Effector memory CD4-positive, alpha-beta T cell (primary cell): ENCODE data around the gene SULT2B1.

Experiments
- DNase-seq, 3 donors: peaks; one replicate each; pipeline ENCODE4 v3.0.0-alpha.2; 2020
- H3K27ac ChIP-seq: 2 replicates; pipeline ENCODE4 v1.7.0; 2013; ENCODE audit warnings: mild to moderate bottlenecking, low read length, moderate library complexity; ENCODE audit not compliant: insufficient read depth, poor library complexity, severe bottlenecking
- H3K27me3 ChIP-seq: replicated peaks from 2 replicates; pipeline ENCODE4 v1.7.0; 2013; ENCODE audit warnings: mild to moderate bottlenecking, low read length; ENCODE audit not compliant: insufficient read depth, control insufficient read depth, poor library complexity, severe bottlenecking
- H3K36me3 ChIP-seq: 2 replicates; pipeline ENCODE4 v1.7.0; 2013; ENCODE audit warnings: mild to moderate bottlenecking, low read length, moderate library complexity; ENCODE audit not compliant: control insufficient read depth, insufficient read depth
- H3K4me1 ChIP-seq: 2 replicates; pipeline ENCODE4 v1.7.0; 2013; ENCODE audit warnings: low read length, mild to moderate bottlenecking; ENCODE audit not compliant: control insufficient read depth, insufficient read depth, poor library complexity, severe bottlenecking
- H3K4me3 ChIP-seq: 2 replicates; pipeline ENCODE4 v1.7.0; 2013; ENCODE audit warnings: low read length, low read depth, mild to moderate bottlenecking; ENCODE audit not compliant: insufficient read depth, poor library complexity, severe bottlenecking
- H3K9me3 ChIP-seq: 2 replicates; pipeline ENCODE4 v1.7.0; 2013; ENCODE audit warnings: mild to moderate bottlenecking, low read length, moderate library complexity; ENCODE audit not compliant: control insufficient read depth
- total RNA-seq, 3 donors: gene quantifications; one replicate each; lab custom pipeline; 2026; lab: John Stamatoyannopoulos, UW

Gene SULT2B1
- 0 to 0.09 (median 0) reads per million in 3 donors for total RNA-seq

GRCh38 chr19:48551437-48552302 lies at the start of gene SULT2B1:
Gene SULT2B1 (plus strand): TSS chr19:48552172. CDS start chr19:48552253, 81 bp downstream.
- Histone ChIP-seq H3K4me3 (no peak within 1 kb of the TSS), H3K36me3 (no peaks in the 10 kb centered on the region), H3K27ac (no peak within 1 kb of the TSS), H3K27me3 (no peaks in the 10 kb centered on the region), H3K9me3 (no peaks in the 10 kb centered on the region), H3K4me1 (no peaks in the 10 kb centered on the region)
- no peak for DNase-seq

- H3K27ac ChIP-seq, result peak overlapping the region; percentile 35
- H3K4me3 ChIP-seq, result no peak overlapping the region
- H3K4me1 ChIP-seq, result peaks cover 15% of the 10 kb centered on the region
- no peaks in the 10 kb centered on the region for H3K9me3 ChIP-seq
- H3K36me3 ChIP-seq, result no peaks in the 10 kb centered on the region
- no peak for DNase-seq
- H3K27me3 ChIP-seq, result no peaks in the 10 kb centered on the region
These were observed 49.5 kb upstream of the SULT2B1 start for GRCh38 chr19:48502350-48503018.

GRCh38 chr19:48506138-48506733 lies 45.7 kb upstream of the SULT2B1 start:
- no peak overlapping the region for H3K27ac ChIP-seq
- no peak for DNase-seq
- no peaks in the 10 kb centered on the region for H3K9me3 ChIP-seq
- no peak overlapping the region for H3K4me3 ChIP-seq
- peaks cover 20% of the 10 kb centered on the region for H3K4me1 ChIP-seq
- H3K36me3 ChIP-seq, result peaks cover 9% of the 10 kb centered on the region
- H3K27me3 ChIP-seq, result no peaks in the 10 kb centered on the region

- DNase-seq, result no peak
- H3K9me3 ChIP-seq, result no peaks in the 10 kb centered on the region
- no peak overlapping the region for H3K27ac ChIP-seq
- H3K4me3 ChIP-seq, result no peak overlapping the region
- no peaks in the 10 kb centered on the region for H3K27me3 ChIP-seq
- peaks cover 19% of the 10 kb centered on the region for H3K4me1 ChIP-seq
- H3K36me3 ChIP-seq, result peaks cover 9% of the 10 kb centered on the region
These were observed 44.0 kb upstream of the SULT2B1 start for GRCh38 chr19:48507911-48508439.

- Histone ChIP-seq H3K36me3 (peaks cover 9% of the 10 kb centered on the region), H3K4me1 (peaks cover 23% of the 10 kb centered on the region), H3K27me3 (no peaks in the 10 kb centered on the region), H3K4me3 (no peak overlapping the region), H3K9me3 (no peaks in the 10 kb centered on the region), H3K27ac (no peak overlapping the region)
- DNase-seq, result no peak
These were observed 43.1 kb upstream of the SULT2B1 start for GRCh38 chr19:48508729-48509411.

GRCh38 chr19:48509467-48510194 lies 42.3 kb upstream of the SULT2B1 start:
- Histone ChIP-seq H3K36me3 (peaks cover 9% of the 10 kb centered on the region), H3K27ac (no peak overlapping the region), H3K4me3 (no peak overlapping the region), H3K9me3 (no peaks in the 10 kb centered on the region), H3K4me1 (peaks cover 23% of the 10 kb centered on the region), H3K27me3 (no peaks in the 10 kb centered on the region)
- DNase-seq, result no peak

GRCh38 chr19:48510421-48511268 lies 41.3 kb upstream of the SULT2B1 start:
- H3K36me3 ChIP-seq, result peaks cover 9% of the 10 kb centered on the region
- peak overlapping the region; percentile 54 for H3K4me3 ChIP-seq
- peak; percentile 42 to 67 (median 60) for DNase-seq
- peaks cover 23% of the 10 kb centered on the region for H3K4me1 ChIP-seq
- H3K27ac ChIP-seq, result peak overlapping the region; percentile 55
- H3K27me3 ChIP-seq, result no peaks in the 10 kb centered on the region
- H3K9me3 ChIP-seq, result no peaks in the 10 kb centered on the region

- Histone ChIP-seq H3K4me3 (peak overlapping the region; percentile 54), H3K9me3 (no peaks in the 10 kb centered on the region), H3K36me3 (peaks cover 9% of the 10 kb centered on the region), H3K4me1 (peaks cover 23% of the 10 kb centered on the region), H3K27me3 (no peaks in the 10 kb centered on the region), H3K27ac (peak overlapping the region; percentile 55)
- peak in 1 of 3 donors; percentile 34 for DNase-seq
These were observed 40.6 kb upstream of the SULT2B1 start for GRCh38 chr19:48511321-48511731.
